Right lobe of liver (tissue), 4 donors: ENCODE measurements around the gene SCFD2.

ENCODE experiments used
- POLR2A ChIP-seq: fragments of 450-650 bp; IDR thresholded peaks from one replicate; pipeline ENCODE4 v1.6.1; 2017; ENCODE audit warnings: antibody characterized with exemption, mild to moderate bottlenecking
- TF ChIP-seq, protein P1 (sequence below), 4 donors: fragments of 200-600 bp in 3 of 4; fragments of 450-650 bp in 1 of 4; IDR thresholded peaks; one replicate each; pipeline versions ENCODE4 v1.5.1 to v1.8.0; 2016 to 2022; ENCODE audit warnings: antibody characterized with exemption in 4 of 4, mild to moderate bottlenecking in 2 of 4
- donor health status: DM: no; HTN: no; CAD: no.
- donor health status: DM: no; HTN: no; CAD: no.
- donor health status: DM: no; HTN: yes; CAD: no.

DNA sequence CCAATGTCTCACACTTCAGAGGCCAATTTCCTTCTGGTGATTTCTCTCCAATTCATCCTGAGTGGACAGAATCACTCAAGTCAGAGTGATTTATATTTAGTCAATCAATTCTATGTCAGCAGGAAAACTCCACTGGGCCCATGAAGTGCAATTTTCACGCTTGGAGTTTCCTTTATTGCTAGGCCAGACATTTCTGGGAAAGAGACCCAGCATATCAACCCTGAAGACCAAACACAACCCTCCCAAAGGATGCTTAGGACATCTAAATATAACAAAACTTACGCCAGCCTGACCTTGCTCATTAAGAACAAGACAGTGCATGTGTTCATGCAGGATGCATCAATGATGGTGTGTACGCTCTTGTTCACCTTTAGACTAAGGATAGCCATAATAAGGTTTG, 347.4 kb downstream of the SCFD2 start:
- TF ChIP-seq, protein P1, sequence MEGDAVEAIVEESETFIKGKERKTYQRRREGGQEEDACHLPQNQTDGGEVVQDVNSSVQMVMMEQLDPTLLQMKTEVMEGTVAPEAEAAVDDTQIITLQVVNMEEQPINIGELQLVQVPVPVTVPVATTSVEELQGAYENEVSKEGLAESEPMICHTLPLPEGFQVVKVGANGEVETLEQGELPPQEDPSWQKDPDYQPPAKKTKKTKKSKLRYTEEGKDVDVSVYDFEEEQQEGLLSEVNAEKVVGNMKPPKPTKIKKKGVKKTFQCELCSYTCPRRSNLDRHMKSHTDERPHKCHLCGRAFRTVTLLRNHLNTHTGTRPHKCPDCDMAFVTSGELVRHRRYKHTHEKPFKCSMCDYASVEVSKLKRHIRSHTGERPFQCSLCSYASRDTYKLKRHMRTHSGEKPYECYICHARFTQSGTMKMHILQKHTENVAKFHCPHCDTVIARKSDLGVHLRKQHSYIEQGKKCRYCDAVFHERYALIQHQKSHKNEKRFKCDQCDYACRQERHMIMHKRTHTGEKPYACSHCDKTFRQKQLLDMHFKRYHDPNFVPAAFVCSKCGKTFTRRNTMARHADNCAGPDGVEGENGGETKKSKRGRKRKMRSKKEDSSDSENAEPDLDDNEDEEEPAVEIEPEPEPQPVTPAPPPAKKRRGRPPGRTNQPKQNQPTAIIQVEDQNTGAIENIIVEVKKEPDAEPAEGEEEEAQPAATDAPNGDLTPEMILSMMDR (IDR thresholded peaks at IDR 0.05): no peak
- no peak for TF ChIP-seq POLR2A
